Naive thymus-derived CD8-positive, alpha-beta T cell (primary cell): ENCODE data around the gene CREB5. TPM values are rescaled to one million over a fixed set of nuclear protein-coding genes. Genes with fewer than 3 reads are reported as not detected.

Source experiments
- ATAC-seq, 2 donors: fragments of 150-1000 bp; cut with Tn5 transposase in 1 of 2; sonication (Bioruptor Pico), chemical (Tn5 transposase) in 1 of 2; 1 replicate in 1 of 2; 2 replicates in 1 of 2; pipeline ENCODE4 v1.10.0; 2021; ENCODE audit warnings: mild to moderate bottlenecking in 2 of 2, moderate library complexity in 2 of 2
- POLR2A ChIA-PET: fragments of 350-600 bp; sonication (Branson Sonifier 250); formaldehyde crosslinking; loops from one replicate; lab custom pipeline; 2021; ENCODE audit warnings: antibody characterized with exemption; lab: Charles Lee
- DNase-seq, 10 donors: peaks; one replicate each; pipeline versions ENCODE4 v3.0.0 to v3.0.0-alpha.2; 2020 to 2022
- H3K27ac Mint-ChIP-seq, 10 donors: one replicate each; pipeline ENCODE4 v1.8.0; 2020 to 2022; ENCODE audit warnings: mild to moderate bottlenecking in 10 of 10, mixed read lengths in 10 of 10, moderate library complexity in 4 of 10, inconsistent platforms in 1 of 10
- H3K27me3 Mint-ChIP-seq, 5 donors: one replicate each; pipeline ENCODE4 v1.8.0; 2021 to 2022; ENCODE audit warnings: mixed read lengths in 5 of 5
- H3K36me3 Mint-ChIP-seq, 3 donors: one replicate each; pipeline ENCODE4 v1.8.0; 2020 to 2022; ENCODE audit warnings: mixed read lengths in 3 of 3, mild to moderate bottlenecking in 2 of 3, inconsistent platforms in 1 of 3
- H3K4me1 Mint-ChIP-seq, 4 donors: one replicate each; pipeline ENCODE4 v1.8.0; 2021 to 2022; ENCODE audit warnings: mixed read lengths in 4 of 4
- H3K4me3 Mint-ChIP-seq, 10 donors: one replicate each; pipeline ENCODE4 v1.8.0; 2020 to 2022; ENCODE audit warnings: mild to moderate bottlenecking in 10 of 10, mixed read lengths in 10 of 10, moderate library complexity in 6 of 10, inconsistent platforms in 1 of 10
- H3K9me3 Mint-ChIP-seq, 9 donors: one replicate each; pipeline ENCODE4 v1.8.0; 2020 to 2022; ENCODE audit warnings: mixed read lengths in 9 of 9, mild to moderate bottlenecking in 3 of 9, inconsistent platforms in 1 of 9, moderate library complexity in 1 of 9
- polyA plus RNA-seq, 3 donors: library from polyadenylated mRNA; unstranded; fragments of 300-500 nt; fragmentation: Illumina TruSeq; gene quantifications; one replicate each; pipeline ENCODE4 v1.2.3, GENCODE V29; 2021
- total RNA-seq, 8 experiments: library from RNA in 2 of 8; stranded (reverse) in 2 of 8; gene quantifications; one replicate each; pipeline ENCODE4 v1.2.3 and lab custom pipeline; 2021 to 2026

The CREB5 gene
- total and polyA plus RNA-seq, 5 experiments from 2014 or later, result 0.19 to 0.23 TPM; not detected in 3

- Mint-ChIP-seq H3K36me3 (no peaks in the 10 kb centered on the region), H3K4me1 (peaks cover 0 to 14% (median 4%) of the 10 kb centered on the region in 4 donors), H3K4me3 (no peak overlapping the region), H3K27ac (no peak overlapping the region), H3K9me3 (no peaks in the 10 kb centered on the region), H3K27me3 (peaks cover 0 to 4% (median 0%) of the 10 kb centered on the region in 5 donors)
- POLR2A ChIA-PET, result no interaction called here
- no peak for DNase-seq
- no peak for ATAC-seq
These were observed 311.0 kb downstream of the CREB5 start for GRCh38 chr7:28723336-28723735.

GRCh38 chr7:28724563-28724962, 312.2 kb downstream of the CREB5 start:
- DNase-seq, result no peak
- Mint-ChIP-seq H3K27ac (no peak overlapping the region), H3K36me3 (no peaks in the 10 kb centered on the region), H3K4me1 (peaks cover 0 to 14% (median 4%) of the 10 kb centered on the region in 4 donors), H3K27me3 (peaks cover 0 to 1% (median 0%) of the 10 kb centered on the region in 5 donors), H3K9me3 (no peaks in the 10 kb centered on the region), H3K4me3 (no peak overlapping the region)
- ATAC-seq, result no peak
- POLR2A ChIA-PET, result no interaction called here

- no peaks in the 10 kb centered on the region for H3K36me3 Mint-ChIP-seq
- ATAC-seq (no peak), DNase-seq (no peak)
- H3K4me3 Mint-ChIP-seq, result peak overlapping the region in 1 of 10 donors; percentile 10
- POLR2A ChIA-PET, result no interaction called here
- no peaks in the 10 kb centered on the region for H3K27me3 Mint-ChIP-seq
- peak overlapping the region in 1 of 10 donors; percentile 22 for H3K27ac Mint-ChIP-seq
- H3K4me1 Mint-ChIP-seq, result peaks cover 0 to 14% (median 4%) of the 10 kb centered on the region in 4 donors
- H3K9me3 Mint-ChIP-seq, result no peaks in the 10 kb centered on the region
These were observed 312.8 kb downstream of the CREB5 start for GRCh38 chr7:28725045-28725642.

- ATAC-seq (no peak), DNase-seq (no peak)
- peaks cover 0 to 14% (median 4%) of the 10 kb centered on the region in 4 donors for H3K4me1 Mint-ChIP-seq
- no peaks in the 10 kb centered on the region for H3K27me3 Mint-ChIP-seq
- H3K36me3 Mint-ChIP-seq, result no peaks in the 10 kb centered on the region
- H3K27ac Mint-ChIP-seq, result no peak overlapping the region
- no peaks in the 10 kb centered on the region for H3K9me3 Mint-ChIP-seq
- POLR2A ChIA-PET, result no interaction called here
- H3K4me3 Mint-ChIP-seq, result no peak overlapping the region
These were observed 313.6 kb downstream of the CREB5 start for GRCh38 chr7:28725911-28726310.

DNA sequence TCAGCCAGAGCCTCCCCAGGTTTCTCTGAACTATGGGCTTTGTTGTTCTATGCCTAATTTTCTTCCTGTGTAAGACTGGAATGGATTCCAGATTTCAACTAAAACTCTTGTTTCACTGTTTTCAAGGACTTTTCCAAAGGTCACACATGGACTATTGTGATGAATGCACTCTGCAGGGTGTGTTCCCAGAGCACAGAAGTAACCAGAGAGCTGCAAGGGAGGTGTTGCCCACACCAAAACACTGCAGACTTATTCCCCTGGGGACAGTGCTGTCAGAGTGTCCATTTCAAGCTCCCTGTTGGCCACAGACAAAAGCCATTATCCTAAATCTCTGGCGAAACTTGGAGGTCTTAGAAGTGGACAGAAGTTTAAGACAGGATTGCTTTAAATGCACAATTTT, 314.2 kb downstream of the CREB5 start:
- Mint-ChIP-seq H3K27ac (peak overlapping the region in 1 of 10 donors; percentile 4), H3K4me3 (no peak overlapping the region), H3K9me3 (no peaks in the 10 kb centered on the region), H3K4me1 (peaks cover 0 to 14% (median 4%) of the 10 kb centered on the region in 4 donors), H3K36me3 (no peaks in the 10 kb centered on the region), H3K27me3 (no peaks in the 10 kb centered on the region)
- ATAC-seq (no peak), DNase-seq (no peak)
- POLR2A ChIA-PET, result no interaction called here

- Mint-ChIP-seq H3K9me3 (no peaks in the 10 kb centered on the region), H3K27me3 (peaks cover 0 to 4% (median 0%) of the 10 kb centered on the region in 5 donors), H3K4me3 (no peak overlapping the region), H3K36me3 (no peaks in the 10 kb centered on the region), H3K27ac (no peak overlapping the region), H3K4me1 (peaks cover 0 to 12% (median 4%) of the 10 kb centered on the region in 4 donors)
- DNase-seq, result no peak
- POLR2A ChIA-PET, result no interaction called here
- no peak for ATAC-seq
These were observed 317.0 kb downstream of the CREB5 start for GRCh38 chr7:28729281-28729680.

GRCh38 chr7:28729727-28730126, 317.4 kb downstream of the CREB5 start:
- Mint-ChIP-seq H3K36me3 (no peaks in the 10 kb centered on the region), H3K27ac (no peak overlapping the region), H3K4me3 (no peak overlapping the region), H3K27me3 (peaks cover 0 to 4% (median 0%) of the 10 kb centered on the region in 5 donors), H3K4me1 (peaks cover 0 to 10% (median 4%) of the 10 kb centered on the region in 4 donors), H3K9me3 (no peaks in the 10 kb centered on the region)
- POLR2A ChIA-PET, result no interaction called here
- no peak for ATAC-seq
- DNase-seq, result no peak

GRCh38 chr7:28731092-28731658, 318.9 kb downstream of the CREB5 start:
- Mint-ChIP-seq H3K4me3 (no peak overlapping the region), H3K27me3 (peaks cover 0 to 4% (median 0%) of the 10 kb centered on the region in 5 donors), H3K36me3 (no peaks in the 10 kb centered on the region), H3K9me3 (no peaks in the 10 kb centered on the region), H3K4me1 (no peaks in the 10 kb centered on the region), H3K27ac (no peak overlapping the region)
- POLR2A ChIA-PET, result no interaction called here
- DNase-seq (no peak), ATAC-seq (no peak)

- Mint-ChIP-seq H3K27me3 (peaks cover 0 to 4% (median 0%) of the 10 kb centered on the region in 5 donors), H3K27ac (no peak overlapping the region), H3K36me3 (no peaks in the 10 kb centered on the region), H3K4me1 (no peaks in the 10 kb centered on the region), H3K4me3 (no peak overlapping the region), H3K9me3 (no peaks in the 10 kb centered on the region)
- POLR2A ChIA-PET, result interaction anchor here (0.7 kb wide), 1 partner anchor 17 kb away, joined by 4 read pairs; no protein-coding TSS in a partner anchor
- DNase-seq, result no peak
- ATAC-seq, result no peak
These were observed 320.0 kb downstream of the CREB5 start for GRCh38 chr7:28732071-28732869.

- Mint-ChIP-seq H3K4me1 (no peaks in the 10 kb centered on the region), H3K4me3 (no peak overlapping the region), H3K27me3 (peaks cover 0 to 4% (median 0%) of the 10 kb centered on the region in 5 donors), H3K27ac (no peak overlapping the region), H3K9me3 (no peaks in the 10 kb centered on the region), H3K36me3 (no peaks in the 10 kb centered on the region)
- ATAC-seq, result no peak
- POLR2A ChIA-PET, result no interaction called here
- no peak for DNase-seq
These were observed 320.7 kb downstream of the CREB5 start for GRCh38 chr7:28733035-28733434.

DNA sequence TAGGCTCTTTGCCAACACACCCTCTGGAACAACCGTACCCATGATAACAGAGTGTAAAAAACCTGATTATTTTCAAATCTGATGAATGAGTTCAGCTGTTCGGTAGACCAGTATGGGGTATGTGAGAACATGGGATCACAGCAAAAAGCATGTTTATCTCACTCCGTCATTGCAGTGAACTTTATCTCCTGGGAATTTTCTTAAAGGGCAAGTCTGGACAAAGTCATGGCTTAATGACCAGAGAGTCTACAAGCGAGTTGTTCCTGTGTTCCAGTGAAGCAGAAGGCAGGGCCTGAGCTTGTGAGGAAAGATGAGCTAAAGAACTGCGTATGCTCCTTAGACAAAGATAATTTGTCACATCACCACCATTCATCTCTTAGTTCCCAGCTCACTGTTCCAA, 326.1 kb downstream of the CREB5 start:
- H3K4me3 Mint-ChIP-seq, result no peak overlapping the region
- no peaks in the 10 kb centered on the region for H3K4me1 Mint-ChIP-seq
- no peak for DNase-seq
- no peaks in the 10 kb centered on the region for H3K9me3 Mint-ChIP-seq
- no peak overlapping the region for H3K27ac Mint-ChIP-seq
- H3K27me3 Mint-ChIP-seq, result peaks cover 0 to 6% (median 5%) of the 10 kb centered on the region in 5 donors
- POLR2A ChIA-PET, result no interaction called here
- no peaks in the 10 kb centered on the region for H3K36me3 Mint-ChIP-seq
- ATAC-seq, result no peak

- POLR2A ChIA-PET, result no interaction called here
- H3K27me3 Mint-ChIP-seq, result peaks cover 0 to 5% (median 3%) of the 10 kb centered on the region in 5 donors
These were observed 326.8 kb downstream of the CREB5 start for GRCh38 chr7:28739128-28739527.

GRCh38 chr7:28739826-28740225, 327.5 kb downstream of the CREB5 start:
- POLR2A ChIA-PET, result no interaction called here
- no peak for DNase-seq
- H3K36me3 Mint-ChIP-seq, result no peaks in the 10 kb centered on the region
- H3K27me3 Mint-ChIP-seq, result peaks cover 0 to 5% (median 3%) of the 10 kb centered on the region in 5 donors
- no peak for ATAC-seq
- no peaks in the 10 kb centered on the region for H3K4me1 Mint-ChIP-seq
- H3K9me3 Mint-ChIP-seq, result no peaks in the 10 kb centered on the region
- H3K27ac Mint-ChIP-seq, result no peak overlapping the region
- H3K4me3 Mint-ChIP-seq, result no peak overlapping the region

More at GRCh38 chr7:28739128-28739527, 326.8 kb downstream of the CREB5 start:
- DNase-seq, result no peak
- no peak overlapping the region for H3K27ac Mint-ChIP-seq
- H3K9me3 Mint-ChIP-seq, result no peaks in the 10 kb centered on the region
- H3K4me3 Mint-ChIP-seq, result no peak overlapping the region
- ATAC-seq, result no peak
- no peaks in the 10 kb centered on the region for H3K36me3 Mint-ChIP-seq
- no peaks in the 10 kb centered on the region for H3K4me1 Mint-ChIP-seq
